Stimulated activated CD4-positive, alpha-beta T cell treated with anti-CD3 and anti-CD28 coated beads, Interleukin-2, amount 100 ng/mL, for 4 hours (primary cell): ENCODE data around the gene CCDC191.
A peak's percentile ranks its signal among the peaks of the same experiment; 100 is the strongest.

Source experiments
- DNase-seq: peaks from one replicate; pipeline ENCODE4 v3.0.0-alpha.2; 2020; ENCODE audit warnings: low read depth

Gene CCDC191, protein sequence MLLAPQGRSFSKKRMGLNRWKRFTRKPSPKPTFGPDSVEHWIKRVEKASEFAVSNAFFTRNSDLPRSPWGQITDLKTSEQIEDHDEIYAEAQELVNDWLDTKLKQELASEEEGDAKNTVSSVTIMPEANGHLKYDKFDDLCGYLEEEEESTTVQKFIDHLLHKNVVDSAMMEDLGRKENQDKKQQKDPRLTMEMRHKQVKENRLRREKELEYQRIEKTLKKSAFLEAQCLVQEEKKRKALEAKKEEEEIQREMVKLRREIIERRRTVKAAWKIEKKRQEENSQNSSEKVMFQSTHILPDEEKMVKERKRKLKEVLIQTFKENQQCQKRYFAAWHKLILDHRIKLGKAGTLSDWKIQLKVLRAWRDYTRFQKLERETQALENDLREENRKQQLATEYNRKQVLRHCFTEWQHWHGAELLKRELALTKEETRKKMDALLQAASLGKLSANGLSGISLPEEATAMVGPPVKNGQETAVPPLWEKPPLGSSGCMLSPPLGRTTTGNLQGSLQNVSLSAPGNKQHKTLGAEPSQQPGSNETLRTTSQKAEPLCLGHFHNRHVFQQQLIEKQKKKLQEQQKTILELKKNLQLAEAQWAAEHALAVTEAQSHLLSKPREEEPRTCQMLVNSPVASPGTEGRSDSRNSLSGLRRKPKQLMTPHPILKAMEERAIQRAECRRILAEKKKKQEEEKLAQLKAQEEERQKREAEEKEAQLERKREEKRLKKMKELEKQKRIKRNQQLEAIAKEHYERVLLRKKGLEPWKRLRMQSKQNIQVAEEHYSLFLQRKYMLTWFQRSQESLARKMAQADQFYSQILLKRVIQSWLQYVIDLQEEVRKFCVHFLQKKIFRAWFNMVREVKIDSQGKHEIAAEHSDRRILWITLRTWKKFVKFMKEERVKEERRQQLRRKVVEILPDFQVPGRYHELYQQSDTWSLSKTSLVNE

DNA sequence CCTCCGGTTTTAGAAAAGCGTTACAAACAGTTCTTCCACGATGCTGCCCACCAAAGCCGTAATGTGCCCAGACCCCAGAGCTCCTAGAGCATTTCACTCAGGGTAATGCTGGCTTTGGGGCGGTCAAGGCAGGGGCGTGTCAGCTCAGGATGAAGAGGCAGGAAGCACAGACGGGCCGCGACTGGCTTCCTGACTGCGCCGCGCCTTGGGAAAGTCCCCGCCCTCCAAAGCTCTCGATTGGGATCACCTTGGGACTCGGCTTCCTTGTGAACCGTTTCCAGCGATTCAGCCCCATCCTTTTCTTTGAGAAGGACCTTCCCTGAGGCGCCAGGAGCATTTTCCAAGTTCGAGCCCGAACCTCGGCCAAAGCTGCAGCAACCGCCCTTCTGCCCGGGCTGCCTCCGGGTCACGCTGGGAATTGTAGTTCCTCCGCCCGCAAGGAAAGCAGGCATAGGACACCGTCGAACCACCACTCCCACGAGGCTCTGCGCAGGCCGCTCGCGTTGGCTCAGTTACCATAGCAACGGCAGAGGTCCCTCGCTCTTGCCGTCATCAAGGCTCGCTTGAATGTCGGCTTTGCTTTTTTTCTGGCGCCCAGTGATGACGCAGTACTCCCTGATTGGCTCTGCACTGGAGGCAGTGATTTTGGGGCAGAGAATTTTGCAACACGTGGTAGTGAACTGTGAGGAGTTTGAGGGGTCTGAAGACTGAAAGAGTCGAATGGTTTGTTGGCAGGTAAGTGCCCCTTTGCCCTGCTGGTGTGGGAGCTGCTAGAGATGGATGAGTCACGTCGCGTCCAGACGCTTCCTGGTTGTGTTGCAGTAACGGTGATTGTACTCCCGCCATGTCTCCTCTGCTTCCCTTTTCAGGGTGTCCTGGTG lies at the start of gene CCDC191, which contains the start of gene QTRT2:
Gene CCDC191, minus strand, starts transcription at position 397 of the 881 bp plus-strand sequence. Its CDS starts 60 bp downstream, at position 337.
Gene QTRT2, plus strand, starts transcription at position 608 of the 881 bp plus-strand sequence. CDS start 8,521 bp downstream, outside the sequence.
- DNase-seq, result peak; percentile 98

DNA sequence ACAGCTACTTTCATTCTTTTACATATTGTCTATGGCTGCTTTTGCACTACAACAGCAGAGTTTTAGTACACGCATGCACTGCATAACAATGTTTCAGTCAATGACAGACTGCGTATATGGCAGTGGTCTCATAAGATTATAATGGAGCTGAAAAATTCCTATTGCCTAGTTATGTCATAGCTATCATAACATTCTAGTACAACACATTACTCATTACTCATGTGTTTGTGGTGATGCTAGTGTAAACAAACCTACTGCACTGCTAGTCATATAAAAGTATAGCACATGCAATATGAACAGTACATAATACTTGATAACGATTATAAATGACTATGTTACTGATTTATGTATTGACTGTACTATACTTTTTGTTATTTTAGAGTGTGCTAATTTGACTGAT lies 48.1 kb upstream of the CCDC191 start:
- no peak for DNase-seq

DNA sequence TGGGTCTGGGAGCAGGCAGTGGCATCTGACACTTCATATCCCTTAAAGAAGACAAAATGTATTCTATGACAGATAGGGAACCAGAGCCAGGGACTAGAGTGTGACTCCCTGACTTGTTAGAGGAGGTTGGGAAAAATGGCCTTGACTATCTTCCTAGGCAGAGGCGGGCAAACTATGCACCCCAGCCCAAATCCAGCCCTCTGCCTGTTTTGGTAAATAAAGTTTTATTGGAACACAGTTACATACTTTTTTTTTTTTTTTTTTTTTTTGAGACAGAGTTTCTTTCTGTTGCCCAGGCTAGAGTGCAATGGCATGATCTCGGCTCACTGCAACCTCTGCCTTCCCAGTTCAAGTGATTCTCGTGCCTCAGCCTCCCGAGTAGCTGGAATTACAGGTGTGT lies 47.5 kb upstream of the CCDC191 start:
- DNase-seq, result no peak

GRCh38 chr3:114103181-114103580 lies 46.9 kb upstream of the CCDC191 start:
- no peak for DNase-seq

DNA sequence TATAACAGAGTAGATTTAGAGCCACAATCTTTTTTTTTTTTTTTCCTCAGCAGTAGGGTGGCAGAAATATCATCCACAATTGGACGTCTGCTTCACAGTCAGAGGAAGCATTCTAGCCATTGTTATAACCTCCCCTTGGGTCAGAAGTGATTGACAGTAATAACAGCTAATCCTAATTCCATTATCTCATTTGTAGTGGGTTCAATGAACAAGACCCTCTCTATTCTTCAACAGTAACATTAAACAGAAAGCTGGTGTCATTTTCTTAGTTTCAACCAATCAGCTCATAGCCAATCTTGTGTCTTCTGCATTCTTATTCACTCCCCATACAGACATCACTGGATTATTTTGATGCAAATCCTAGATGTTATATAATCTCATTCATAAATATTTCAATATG lies 44.8 kb upstream of the CCDC191 start:
- no peak for DNase-seq

- DNase-seq, result no peak
Measured at GRCh38 chr3:114095796-114096195, 39.5 kb upstream of the CCDC191 start.

DNA sequence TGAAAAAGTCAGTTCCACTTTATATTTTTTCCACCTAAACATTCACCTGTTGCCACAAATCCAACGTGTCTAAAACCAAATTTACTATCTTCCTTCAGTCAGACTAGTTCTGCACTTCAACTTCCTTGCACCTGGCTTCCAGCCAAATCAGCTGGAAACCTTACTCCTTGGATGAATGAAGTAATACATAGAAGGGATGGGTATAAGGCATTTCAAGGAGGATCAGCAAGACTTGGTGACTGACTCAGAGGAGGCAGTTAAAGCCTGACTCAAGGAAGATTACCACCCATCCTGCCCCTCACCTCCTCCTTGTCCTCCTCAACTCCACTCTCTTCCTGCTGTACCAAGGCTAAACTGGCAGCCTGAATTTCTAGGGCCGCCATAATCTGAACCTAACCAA lies 37.3 kb upstream of the CCDC191 start:
- no peak for DNase-seq

- DNase-seq, result no peak
Measured at GRCh38 chr3:114093016-114093380, 36.7 kb upstream of the CCDC191 start.

- DNase-seq, result no peak
Measured at GRCh38 chr3:114092151-114093015, 36.1 kb upstream of the CCDC191 start.

GRCh38 chr3:114089675-114090074 lies 33.3 kb upstream of the CCDC191 start:
- DNase-seq, result no peak

- DNase-seq, result no peak
Measured at GRCh38 chr3:114086356-114086755, 30.0 kb upstream of the CCDC191 start.

DNA sequence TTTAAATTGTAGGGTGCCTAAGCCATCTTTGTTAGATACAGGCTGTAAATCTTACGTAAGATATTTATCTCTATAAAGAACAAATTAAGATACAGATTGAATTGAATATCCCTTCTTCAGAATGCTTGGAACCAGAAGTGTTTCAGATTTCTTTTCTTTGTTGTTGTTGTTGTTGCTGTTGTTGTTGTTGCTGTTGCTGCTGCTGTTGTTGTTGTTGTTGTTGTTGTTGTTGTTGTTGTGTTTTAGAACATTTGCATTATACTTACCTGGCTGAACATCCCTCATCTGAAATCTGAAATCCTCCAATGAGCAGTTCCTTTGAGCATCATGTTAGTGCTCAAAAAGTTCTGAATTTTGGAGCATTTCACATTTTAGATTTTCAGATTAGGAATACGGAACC lies 26.8 kb upstream of the CCDC191 start:
- DNase-seq, result no peak

GRCh38 chr3:114081037-114081436 lies 24.7 kb upstream of the CCDC191 start:
- DNase-seq, result no peak

DNA sequence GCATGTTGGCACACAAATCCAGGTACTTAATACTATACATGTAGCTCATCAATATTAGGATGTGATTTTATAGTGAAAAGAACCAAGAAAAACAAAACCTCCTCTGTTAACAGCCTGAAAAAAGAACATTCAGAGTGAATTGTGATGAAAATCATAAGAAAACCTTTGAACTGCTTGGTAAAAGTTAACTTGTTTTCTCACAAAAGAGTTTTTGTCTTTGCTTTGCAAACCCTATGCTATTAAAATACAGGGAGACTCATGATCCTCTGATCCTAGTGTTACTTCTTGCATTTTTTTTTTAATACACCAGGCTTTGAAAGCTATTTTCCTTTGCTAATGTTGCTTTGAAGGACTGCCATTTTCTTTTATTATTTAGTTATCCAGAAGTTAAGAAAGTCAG lies 23.9 kb upstream of the CCDC191 start:
- DNase-seq, result no peak

- no peak for DNase-seq
Measured at GRCh38 chr3:114079761-114080160, 23.4 kb upstream of the CCDC191 start.

DNA sequence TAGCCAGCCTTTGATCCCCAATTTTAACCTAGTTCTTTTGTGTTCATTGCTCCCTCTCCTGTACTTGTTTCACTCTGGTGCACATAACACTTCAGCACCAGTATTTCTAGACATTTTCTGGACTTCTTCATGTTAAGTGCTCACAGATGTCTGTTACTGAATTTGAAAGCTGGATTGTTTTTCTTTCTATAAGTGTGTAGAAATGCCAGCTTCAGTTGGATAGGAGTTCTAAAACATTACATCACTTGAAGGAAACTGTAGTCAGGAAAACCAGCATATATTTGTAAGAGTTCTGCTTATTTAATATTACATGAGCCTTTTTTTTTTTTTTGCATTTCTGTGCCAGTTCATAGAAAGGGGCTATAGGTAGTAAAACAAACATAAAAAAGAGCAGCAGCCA lies 21.8 kb upstream of the CCDC191 start:
- DNase-seq, result no peak

DNA sequence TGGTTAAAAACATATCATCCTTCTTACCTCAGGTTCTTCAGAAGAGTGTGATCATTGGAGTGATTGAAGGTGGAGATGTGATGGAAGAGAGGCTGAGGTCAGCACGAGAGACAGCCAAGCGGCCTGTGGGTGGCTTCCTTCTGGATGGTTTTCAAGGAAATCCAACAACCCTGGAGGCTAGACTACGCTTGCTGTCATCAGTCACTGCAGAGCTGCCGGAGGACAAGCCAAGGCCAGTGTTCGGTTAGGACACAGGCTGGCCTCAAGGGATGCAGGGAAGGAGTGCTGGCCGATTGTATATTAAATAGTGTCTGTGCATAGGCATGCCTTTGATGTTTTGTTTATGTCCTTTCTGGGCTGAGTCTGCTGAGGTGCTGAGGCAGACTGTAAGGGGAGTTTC lies 20.4 kb upstream of the CCDC191 start:
- no peak for DNase-seq

- DNase-seq, result no peak
Measured at GRCh38 chr3:114071786-114072185, 15.5 kb upstream of the CCDC191 start.

- no peak for DNase-seq
Measured at GRCh38 chr3:114068336-114068735, 12.0 kb upstream of the CCDC191 start.

DNA sequence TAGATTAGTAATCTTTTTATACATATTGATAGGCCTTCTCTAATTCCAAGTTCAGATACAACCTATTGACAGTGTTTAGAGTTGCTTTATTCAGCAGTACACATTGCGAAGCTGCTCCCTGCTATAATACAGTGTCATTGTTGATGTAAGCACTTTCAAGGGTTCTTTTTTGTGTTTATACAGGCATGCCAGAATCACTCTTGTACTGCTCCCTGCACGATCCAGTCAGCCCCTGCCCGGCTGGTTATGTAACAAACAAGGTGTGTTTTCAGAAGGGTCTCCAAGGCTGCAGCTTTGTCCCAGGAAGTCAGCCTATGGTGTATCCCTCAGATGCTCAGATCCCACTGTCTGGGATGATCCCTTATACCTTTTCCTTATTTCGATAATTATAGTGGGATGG lies 11.5 kb upstream of the CCDC191 start:
- no peak for DNase-seq
